H1 (cell line): ENCODE results near the gene LRRC8D. TPM values are rescaled to one million over a fixed set of nuclear protein-coding genes. Genes with fewer than 3 reads are reported as not detected.
A peak's percentile ranks its signal among the peaks of the same experiment; 100 is the strongest.

ENCODE experiments used
- CTCF ChIA-PET: fragments of 300-600 bp; sonication (Branson Sonifier 250); formaldehyde crosslinking; loops from one replicate; lab custom pipeline; 2021; ENCODE audit not compliant: partially characterized antibody; lab: Charles Lee
- POLR2A ChIA-PET: fragments of 300-600 bp; sonication (Branson Sonifier 250); formaldehyde crosslinking; loops from one replicate; lab custom pipeline; 2021; ENCODE audit warnings: inconsistent platforms; ENCODE audit not compliant: partially characterized antibody; lab: Charles Lee
- DNase-seq, 2 experiments: peaks; one replicate each; pipeline versions ENCODE4 v3.0.0 to v3.0.0-alpha.2; 2010 to 2022; ENCODE audit warnings: low spot score in 2 of 2, low read depth in 1 of 2, mixed read lengths in 1 of 2
- FAIRE-seq: peaks from 2 replicates; lab custom pipeline; 2011; peaks lifted over from hg19 to GRCh38; lab: Jason Lieb, UNC
- H2AFZ ChIP-seq: 2 replicates; pipeline ENCODE4 v1.8.1; 2012; ENCODE audit warnings: low read length, inconsistent platforms
- H2AK5ac ChIP-seq: 2 replicates; pipeline ENCODE4 v1.6.1; 2013; ENCODE audit warnings: low read depth, low read length
- H2BK120ac ChIP-seq: replicated peaks from 2 replicates; pipeline ENCODE3; 2013; ENCODE audit warnings: low read depth, low read length, inconsistent platforms
- H2BK12ac ChIP-seq: 2 replicates; pipeline ENCODE4 v1.6.1; 2013; ENCODE audit warnings: low read depth, low read length
- H2BK15ac ChIP-seq: 2 replicates; pipeline ENCODE4 v1.6.1; 2013; ENCODE audit warnings: low read length
- H2BK20ac ChIP-seq: 2 replicates; pipeline ENCODE4 v1.6.1; 2013; ENCODE audit warnings: low read length
- H2BK5ac ChIP-seq: 2 replicates; pipeline ENCODE4 v1.6.1; 2013; ENCODE audit warnings: low read depth, low read length
- H3K14ac ChIP-seq: 2 replicates; pipeline ENCODE4 v1.6.1; 2013; ENCODE audit warnings: inconsistent platforms; ENCODE audit not compliant: insufficient read length
- H3K18ac ChIP-seq: 2 replicates; pipeline ENCODE4 v1.6.1; 2013; ENCODE audit warnings: low read length; ENCODE audit errors: extremely low read depth
- H3K23ac ChIP-seq: 2 replicates; pipeline ENCODE4 v1.6.1; 2013; ENCODE audit warnings: inconsistent platforms; ENCODE audit not compliant: insufficient read length
- H3K23me2 ChIP-seq: 2 replicates; pipeline ENCODE4 v1.6.1; 2013; ENCODE audit warnings: low read depth, low read length
- H3K27ac ChIP-seq: 2 replicates; pipeline ENCODE4 v1.6.1; 2011; ENCODE audit warnings: low read depth, low read length, inconsistent platforms
- H3K27me3 ChIP-seq, 4 experiments: replicated peaks in 1 of 4; 1 replicate in 1 of 4; 2 replicates in 3 of 4; pipeline versions ENCODE4 v1.6.1 to v1.8.1; 2011 to 2013; ENCODE audit warnings: low read length in 3 of 4, mild to moderate bottlenecking in 3 of 4, inconsistent platforms in 2 of 4, mixed read lengths in 2 of 4, moderate library complexity in 1 of 4; ENCODE audit not compliant: control insufficient read depth in 3 of 4, insufficient read depth in 3 of 4; ENCODE audit errors: extremely low read depth in 1 of 4
- H3K36me3 ChIP-seq, 4 experiments: 2 replicates each; pipeline versions ENCODE4 v1.6.1 to v1.8.1; 2011 to 2013; ENCODE audit warnings: mild to moderate bottlenecking in 4 of 4, low read length in 3 of 4, moderate library complexity in 2 of 4, control low read depth in 1 of 4, inconsistent platforms in 1 of 4; ENCODE audit not compliant: insufficient read depth in 4 of 4, control insufficient read depth in 2 of 4
- H3K4ac ChIP-seq: replicated peaks from 2 replicates; pipeline ENCODE3; 2013; ENCODE audit warnings: low read length, low read depth, mixed read lengths, inconsistent platforms; ENCODE audit not compliant: insufficient read length
- H3K4me1 ChIP-seq, 4 experiments: replicated peaks in 1 of 4; 1 replicate in 1 of 4; 2 replicates in 3 of 4; pipeline versions ENCODE4 v1.6.1 to v1.8.1; 2011 to 2013; ENCODE audit warnings: low read length in 3 of 4, inconsistent platforms in 2 of 4, mixed read lengths in 1 of 4; ENCODE audit not compliant: insufficient read depth in 4 of 4, control insufficient read depth in 3 of 4
- H3K4me2 ChIP-seq, 2 experiments: 2 replicates each; pipeline versions ENCODE4 v1.6.1 to v1.8.1; 2011 to 2013; ENCODE audit warnings: low read depth in 2 of 2, low read length in 2 of 2, control low read depth in 1 of 2, inconsistent platforms in 1 of 2, mild to moderate bottlenecking in 1 of 2; ENCODE audit not compliant: insufficient read depth in 1 of 2
- H3K4me3 ChIP-seq, 4 experiments: fragments of 200-600, 300-600 bp in 1 of 4; sonication (generic), shearing (Covaris generic), sonication (Bioruptor Twin) in 1 of 4; 2 replicates each; pipeline versions ENCODE4 v1.5.1 to v1.8.1; 2011 to 2016; ENCODE audit warnings: low read length in 4 of 4, low read depth in 3 of 4, control low read depth in 2 of 4, inconsistent platforms in 2 of 4, mild to moderate bottlenecking in 2 of 4, mixed read lengths in 1 of 4, moderate library complexity in 1 of 4; ENCODE audit not compliant: insufficient read depth in 2 of 4; ENCODE audit errors: extremely low read depth in 1 of 4
- H3K56ac ChIP-seq: replicated peaks from 2 replicates; pipeline ENCODE3; 2013; ENCODE audit warnings: low read depth, mild to moderate bottlenecking, mixed read lengths, low read length, inconsistent platforms; ENCODE audit not compliant: insufficient read length
- H3K79me1 ChIP-seq: 2 replicates; pipeline ENCODE4 v1.6.1; 2013; ENCODE audit warnings: low read depth, low read length, control low read depth
- H3K79me2 ChIP-seq, 2 experiments: 2 replicates each; pipeline versions ENCODE4 v1.6.1 to v1.8.1; 2012 to 2013; ENCODE audit warnings: low read length in 2 of 2, mild to moderate bottlenecking in 2 of 2, inconsistent platforms in 1 of 2; ENCODE audit not compliant: insufficient read depth in 2 of 2, control insufficient read depth in 1 of 2
- H3K9ac ChIP-seq, 4 experiments: replicated peaks in 1 of 4; 1 replicate in 1 of 4; 2 replicates in 3 of 4; pipeline versions ENCODE4 v1.6.1 to v1.8.1; 2011 to 2013; ENCODE audit warnings: low read depth in 3 of 4, low read length in 3 of 4, control low read depth in 2 of 4, mild to moderate bottlenecking in 2 of 4, moderate library complexity in 2 of 4, inconsistent platforms in 1 of 4; ENCODE audit errors: extremely low read depth in 1 of 4
- H3K9me3 ChIP-seq, 2 experiments: 2 replicates each; pipeline versions ENCODE4 v1.6.1 to v1.8.1; 2012 to 2013; ENCODE audit warnings: mild to moderate bottlenecking in 2 of 2, moderate library complexity in 2 of 2, control low read depth in 1 of 2, inconsistent platforms in 1 of 2, low read depth in 1 of 2, low read length in 1 of 2, mixed read lengths in 1 of 2; ENCODE audit not compliant: insufficient read depth in 2 of 2
- H4K20me1 ChIP-seq, 2 experiments: replicated peaks in 1 of 2; 2 replicates each; pipeline versions ENCODE3 to v1.8.1; 2011 to 2013; ENCODE audit warnings: inconsistent platforms in 2 of 2, low read length in 2 of 2, mild to moderate bottlenecking in 1 of 2; ENCODE audit not compliant: insufficient read depth in 2 of 2, control insufficient read depth in 1 of 2
- H4K5ac ChIP-seq: 2 replicates; pipeline ENCODE4 v1.6.1; 2013; ENCODE audit warnings: low read length, low read depth, mixed read lengths, inconsistent platforms; ENCODE audit not compliant: insufficient read length
- H4K8ac ChIP-seq: 2 replicates; pipeline ENCODE4 v1.8.0; 2013; ENCODE audit warnings: mild to moderate bottlenecking, moderate library complexity, low read length, inconsistent platforms; ENCODE audit not compliant: insufficient read depth; ENCODE audit errors: extremely low read depth
- H4K91ac ChIP-seq: replicated peaks from 2 replicates; pipeline ENCODE3; 2013; ENCODE audit warnings: low read length, mixed read lengths, inconsistent platforms; ENCODE audit not compliant: insufficient read length
- BCL11A ChIP-seq, 2 experiments: IDR thresholded peaks; one replicate each; pipeline ENCODE4 v1.6.1; 2011; ENCODE audit warnings: low read depth in 2 of 2, low read length in 2 of 2, mild to moderate bottlenecking in 2 of 2
- CHD2 ChIP-seq: IDR thresholded peaks from 2 replicates; pipeline ENCODE4 v1.6.1; 2012; ENCODE audit warnings: low read length, improper control_type of control experiment
- CREB1 ChIP-seq: IDR thresholded peaks from 2 replicates; pipeline ENCODE4 v1.6.1; 2012; ENCODE audit warnings: inconsistent platforms
- CTBP2 ChIP-seq: IDR thresholded peaks from 2 replicates; pipeline ENCODE4 v1.7.0; 2011; ENCODE audit warnings: borderline replicate concordance, mild to moderate bottlenecking, moderate library complexity, mixed read lengths, low read length; ENCODE audit not compliant: insufficient read depth, insufficient read length
- EP300 ChIP-seq, 2 experiments: IDR thresholded peaks; 1 replicate in 1 of 2; 2 replicates in 1 of 2; pipeline ENCODE4 v1.6.1; 2011 to 2012; ENCODE audit warnings: low read depth in 2 of 2, low read length in 2 of 2, mild to moderate bottlenecking in 2 of 2, borderline replicate concordance in 1 of 2, inconsistent platforms in 1 of 2, moderate library complexity in 1 of 2
- HDAC2 ChIP-seq, 2 experiments: fragments of 300-600 bp in 1 of 2; sonication (generic) in 1 of 2; IDR thresholded peaks; 2 replicates each; pipeline ENCODE4 v1.6.1; 2011 to 2012; ENCODE audit warnings: low read depth in 2 of 2, low read length in 2 of 2, mild to moderate bottlenecking in 2 of 2, moderate library complexity in 2 of 2, borderline replicate concordance in 1 of 2, inconsistent platforms in 1 of 2
- NRF1 ChIP-seq: IDR thresholded peaks from 2 replicates; pipeline ENCODE4 v1.6.1; 2011; ENCODE audit warnings: mild to moderate bottlenecking, low read depth, low read length, improper control_type of control experiment
- POLR2AphosphoS5 ChIP-seq: IDR thresholded peaks from 2 replicates; pipeline ENCODE4 v1.6.1; 2011; ENCODE audit warnings: low read depth, low read length
- RFX5 ChIP-seq: IDR thresholded peaks from 2 replicates; pipeline ENCODE4 v1.6.1; 2011; ENCODE audit warnings: low read depth, low read length, improper control_type of control experiment, borderline replicate concordance
- RNF2 ChIP-seq: fragments of 200-900, 300-1000 bp; sonication (generic); IDR thresholded peaks from 2 replicates; pipeline ENCODE4 v1.7.1; 2016; ENCODE audit warnings: borderline replicate concordance, low read depth, mild to moderate bottlenecking, antibody characterized with exemption, low read length; ENCODE audit not compliant: poor library complexity, severe bottlenecking; ENCODE audit errors: missing control alignments
- SP2 ChIP-seq: IDR thresholded peaks from 2 replicates; pipeline ENCODE4 v1.6.1; 2012; ENCODE audit warnings: mild to moderate bottlenecking, low read length, inconsistent platforms
- TCF12 ChIP-seq: IDR thresholded peaks from 2 replicates; pipeline ENCODE4 v1.6.1; 2011; ENCODE audit warnings: low read depth, mild to moderate bottlenecking, low read length
- WGBS, 2 experiments: shearing (Covaris generic) in 1 of 2; methylation state at CpG; one replicate each; pipeline versions ENCODE4 v1.1.6 to v1.1.7; 2013 to 2015; ENCODE audit warnings: low lambda C conversion rate in 2 of 2, mixed read lengths in 2 of 2, inconsistent platforms in 1 of 2, low coverage in 1 of 2, missing lambda C conversion rate in 1 of 2; ENCODE audit not compliant: insufficient replicate concordance in 2 of 2, insufficient coverage in 1 of 2, insufficient read length in 1 of 2; ENCODE audit errors: extremely low coverage in 1 of 2, missing lambda C conversion rate in 1 of 2; 5-methylcytosine and 5-hydroxymethylcytosine counted together
- polyA plus RNA-seq, 7 experiments: library from polyadenylated mRNA; depleted of rRNA in 3 of 7; stranded (reverse) in 5 of 7; unstranded in 2 of 7; fragments of >200 nt in 5 of 7; fragments of 200-250 nt in 2 of 7; gene quantifications; 1 replicate in 5 of 7; 2 replicates in 1 of 7; 4 replicates in 1 of 7; pipeline versions ENCODE4 v1.2.1 to v1.2.3, GENCODE V29; 2011 to 2013; ENCODE audit warnings: missing spikeins in 2 of 7, mixed read lengths in 2 of 7
- total RNA-seq: library from RNA; stranded (reverse); fragmentation: NEBNext Ultra II Directional; extraction: Animal tissue kit (Norgen Biotek cat#: 25700); gene quantifications from 2 replicates; pipeline ENCODE4 v1.2.1, GENCODE V29; 2021

The LRRC8D gene
- total and polyA plus RNA-seq, 2 of the 8 experiments (the other 6 are each of a cell fraction or from before 2014, with no cell fraction given) = 42.0 to 58.5 TPM

DNA sequence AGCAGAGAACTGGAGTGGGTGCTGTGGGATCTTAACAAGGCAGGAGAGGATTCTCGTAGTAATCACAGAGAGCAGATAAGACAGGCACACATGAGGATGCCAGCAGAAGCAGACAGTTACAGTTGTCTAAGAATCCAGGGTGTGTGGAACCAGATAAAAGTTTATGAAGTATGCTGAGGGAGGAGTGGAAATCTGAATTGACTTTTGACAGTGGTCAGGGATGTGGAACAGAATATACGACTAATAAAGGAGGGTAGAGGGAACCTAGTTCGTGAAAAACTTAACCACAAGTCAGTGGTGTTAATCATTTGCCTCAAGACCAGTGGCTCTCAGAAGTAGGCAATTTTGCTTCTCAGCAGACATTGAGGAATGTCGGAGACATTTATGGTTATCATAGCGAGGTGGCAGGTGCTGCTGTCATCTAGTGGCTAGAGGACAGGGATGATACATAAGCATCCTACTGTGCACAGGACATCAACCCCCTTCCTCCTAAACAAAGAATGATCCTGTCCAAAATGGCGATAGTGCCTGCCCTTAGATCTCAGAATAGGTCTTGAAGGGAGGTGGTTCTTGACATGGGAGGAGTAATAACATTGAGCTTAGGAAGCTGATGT is 3.0 kb downstream of the LRRC8D start:
- Histone ChIP-seq H3K56ac (no peak overlapping the region), H4K20me1 (peaks cover 4 to 10% of the 10 kb centered on the region in 2 experiments), H3K4me3 (peak overlapping the region in 1 of 4 experiments; percentile 75; a peak in 2 of 8 replicates), H3K4me1 (peaks cover 0 to 5% (median 3%) of the 10 kb centered on the region in 4 experiments; a peak in 6 of 7 replicates), H3K9ac (peak overlapping the region in 1 of 4 experiments; percentile 38; a peak in 1 of 7 replicates), H2AK5ac (no peak overlapping the region), H3K9me3 (no peaks in the 10 kb centered on the region), H2BK20ac (no peak overlapping the region), H4K91ac (no peak overlapping the region), H3K27ac (no peak overlapping the region), H3K23ac (no peak overlapping the region), H3K36me3 (peaks cover 0 to 11% (median 7%) of the 10 kb centered on the region in 4 experiments; a peak in 2 of 8 replicates), H2BK12ac (no peak overlapping the region), H4K5ac (no peak overlapping the region), H3K23me2 (peaks cover 9% of the 10 kb centered on the region), H3K27me3 (peaks cover 0 to 5% (median 2%) of the 10 kb centered on the region in 4 experiments; a peak in 4 of 7 replicates), H3K79me2 (peaks cover 23 to 76% of the 10 kb centered on the region in 2 experiments), H3K79me1 (peaks cover 13% of the 10 kb centered on the region), H3K4me2 (peak overlapping the region; percentile 31 to 96; a peak in 3 of 4 replicates), H4K8ac (no peak overlapping the region), H2BK5ac (no peak overlapping the region), H2AFZ (no peak overlapping the region), H3K18ac (no peak overlapping the region), H3K14ac (no peak overlapping the region), H2BK15ac (no peak overlapping the region), H3K4ac (no peak overlapping the region), H2BK120ac (no peak overlapping the region)
- ChIA-PET CTCF (interaction anchor here (0.6 to 3.2 kb wide), 5 partner anchors 11 to 152 kb away, joined by 3 to 23 read pairs (median 3); no protein-coding TSS in a partner anchor), POLR2A (interaction anchor here (0.7 to 7.1 kb wide), 6 partner anchors 9 to 116 kb away, joined by 3 to 87 read pairs (median 4); no protein-coding TSS in a partner anchor)
- 84% methylated on average over 6 of the region's 6 CpGs; no CpG with 5 or more reads in 1 of the 2 experiments for WGBS, 2 experiments
- no peak for DNase-seq
- no peak for FAIRE-seq
- TF ChIP-seq CTBP2 = no peak
- no peak for TF ChIP-seq NRF1
- no peak for TF ChIP-seq POLR2AphosphoS5
- TF ChIP-seq CHD2 = no peak
- no peak for TF ChIP-seq TCF12
- no peak for TF ChIP-seq HDAC2 (IDR thresholded peaks at IDR 0.05; ENCODE audit: borderline replicate concordance in 1 of 2, low read depth in 2 of 2, low read length in 2 of 2)
- no peak for TF ChIP-seq RNF2
- no peak for TF ChIP-seq SP2
- TF ChIP-seq CREB1 = no peak
- TF ChIP-seq RFX5 = no peak
- no peak for TF ChIP-seq BCL11A (IDR thresholded peaks at IDR 0.05; ENCODE audit: low read depth in 2 of 2, low read length in 2 of 2)
- TF ChIP-seq EP300 (IDR thresholded peaks at IDR 0.05; ENCODE audit: borderline replicate concordance in 1 of 2, low read depth in 2 of 2, low read length in 2 of 2) = no peak
